CD14-positive monocyte (primary cell): ENCODE data around the gene UBE2J1. TPM values are rescaled to one million over a fixed set of nuclear protein-coding genes. Genes with fewer than 3 reads are reported as not detected.

Source experiments
- DNase-seq, 3 donors: peaks; one replicate each; pipeline ENCODE4 v3.0.0-alpha.2; 2011 to 2022
- H2AFZ ChIP-seq: 2 replicates; pipeline ENCODE4 v1.6.0; 2012; ENCODE audit warnings: mild to moderate bottlenecking, low read depth, low read length, inconsistent platforms; ENCODE audit not compliant: insufficient read depth, poor library complexity, severe bottlenecking
- H3K27ac ChIP-seq, 2 donors: 1 replicate in 1 of 2; 2 replicates in 1 of 2; pipeline ENCODE4 v1.5.1; 2012 to 2013; ENCODE audit warnings: low read length in 2 of 2, control low read depth in 1 of 2, inconsistent platforms in 1 of 2, low read depth in 1 of 2, mild to moderate bottlenecking in 1 of 2
- H3K27me3 ChIP-seq, 2 donors: one replicate each; pipeline versions ENCODE4 v1.6.0 to v1.6.1; 2011 to 2013; ENCODE audit warnings: low read length in 2 of 2; ENCODE audit not compliant: control insufficient read depth in 2 of 2, insufficient read depth in 2 of 2
- H3K36me3 ChIP-seq, 2 donors: replicated peaks in 1 of 2; 1 replicate in 1 of 2; 2 replicates in 1 of 2; pipeline versions ENCODE4 v1.5.1 to v1.6.1; 2012 to 2013; ENCODE audit warnings: low read length in 2 of 2, control low read depth in 1 of 2, inconsistent platforms in 1 of 2, mild to moderate bottlenecking in 1 of 2; ENCODE audit not compliant: insufficient read depth in 2 of 2, control insufficient read depth in 1 of 2
- H3K4me1 ChIP-seq, 2 donors: 1 replicate in 1 of 2; 2 replicates in 1 of 2; pipeline versions ENCODE4 v1.5.1 to v1.6.1; 2012 to 2013; ENCODE audit warnings: low read length in 2 of 2, control low read depth in 1 of 2, inconsistent platforms in 1 of 2, mild to moderate bottlenecking in 1 of 2, moderate library complexity in 1 of 2; ENCODE audit not compliant: insufficient read depth in 2 of 2, control insufficient read depth in 1 of 2
- H3K4me2 ChIP-seq: replicated peaks from 2 replicates; pipeline ENCODE3; 2012; ENCODE audit warnings: low read length, moderate library complexity, mild to moderate bottlenecking; ENCODE audit not compliant: poor library complexity, severe bottlenecking; ENCODE audit errors: extremely low read depth
- H3K4me3 ChIP-seq, 3 experiments: fragments of 200-600 bp in 1 of 3; sonication (generic) in 1 of 3; replicated peaks in 1 of 3; 1 replicate in 2 of 3; 2 replicates in 1 of 3; pipeline ENCODE4 v1.5.1; 2011 to 2013; ENCODE audit warnings: low read length in 3 of 3, mild to moderate bottlenecking in 3 of 3, control low read depth in 2 of 3, low read depth in 2 of 3, inconsistent platforms in 1 of 3, moderate library complexity in 1 of 3
- H3K79me2 ChIP-seq: 2 replicates; pipeline ENCODE4 v1.6.0; 2012; ENCODE audit warnings: mild to moderate bottlenecking, control low read depth, inconsistent platforms, low read length, moderate library complexity; ENCODE audit not compliant: insufficient read depth
- H3K9ac ChIP-seq: 2 replicates; pipeline ENCODE4 v1.6.0; 2017; ENCODE audit warnings: low read length, mild to moderate bottlenecking; ENCODE audit not compliant: insufficient read depth, poor library complexity, severe bottlenecking
- H3K9me3 ChIP-seq, 2 donors: replicated peaks in 1 of 2; 1 replicate in 1 of 2; 2 replicates in 1 of 2; pipeline versions ENCODE4 v1.5.1 to v1.6.1; 2012 to 2013; ENCODE audit warnings: low read length in 2 of 2, control low read depth in 1 of 2; ENCODE audit not compliant: control insufficient read depth in 1 of 2, insufficient read depth in 1 of 2
- H4K20me1 ChIP-seq: 2 replicates; pipeline ENCODE4 v1.6.0; 2012; ENCODE audit warnings: mild to moderate bottlenecking, low read length, control low read depth, moderate library complexity; ENCODE audit not compliant: insufficient read depth
- H3K27ac Mint-ChIP-seq, 7 donors: one replicate each; pipeline ENCODE4 v1.8.0; 2020; ENCODE audit warnings: mild to moderate bottlenecking in 7 of 7, mixed read lengths in 7 of 7, moderate library complexity in 6 of 7, inconsistent platforms in 2 of 7
- H3K27me3 Mint-ChIP-seq, 3 donors: one replicate each; pipeline ENCODE4 v1.8.0; 2021 to 2022; ENCODE audit warnings: low read depth in 3 of 3, mild to moderate bottlenecking in 3 of 3, mixed read lengths in 3 of 3, moderate library complexity in 3 of 3, inconsistent platforms in 1 of 3
- H3K36me3 Mint-ChIP-seq, 2 donors: one replicate each; pipeline ENCODE4 v1.8.0; 2020; ENCODE audit warnings: mixed read lengths in 2 of 2, inconsistent platforms in 1 of 2, mild to moderate bottlenecking in 1 of 2
- H3K4me1 Mint-ChIP-seq: one replicate; pipeline ENCODE4 v1.8.0; 2020; ENCODE audit warnings: mild to moderate bottlenecking, mixed read lengths
- H3K4me3 Mint-ChIP-seq, 2 donors: one replicate each; pipeline ENCODE4 v1.8.0; 2020; ENCODE audit warnings: mild to moderate bottlenecking in 2 of 2, mixed read lengths in 2 of 2, moderate library complexity in 1 of 2
- H3K9me3 Mint-ChIP-seq, 7 donors: one replicate each; pipeline ENCODE4 v1.8.0; 2020 to 2022; ENCODE audit warnings: mixed read lengths in 7 of 7, mild to moderate bottlenecking in 6 of 7, moderate library complexity in 6 of 7, inconsistent platforms in 2 of 7
- whole genome bisulfite sequencing: methylation state at CpG from one replicate; pipeline ENCODE4 v1.1.5; 2013; ENCODE audit warnings: missing lambda C conversion rate; ENCODE audit not compliant: insufficient coverage; 5-methylcytosine and 5-hydroxymethylcytosine counted together
- intact Hi-C, 2 donors: fragments of 100-400 bp; cut with micrococcal nuclease; formaldehyde crosslinking; loops; one replicate each; pipeline versions ENCODE4 v1.15.0 to v1.15.1; 2023
- polyA plus RNA-seq, 3 donors: library from polyadenylated mRNA; depleted of rRNA in 1 of 3; unstranded in 2 of 3; stranded (reverse) in 1 of 3; fragments of 300-500 nt in 2 of 3; fragments of >200 nt in 1 of 3; fragmentation: Illumina TruSeq in 2 of 3; gene quantifications; 1 replicate in 2 of 3; 2 replicates in 1 of 3; pipeline ENCODE4 v1.2.3, GENCODE V29; 2012 to 2021
- TF ChIP-seq, protein P1 (sequence below): fragments of 200-600 bp; IDR thresholded peaks from one replicate; pipeline ENCODE4 v1.8.0; 2022; ENCODE audit warnings: antibody characterized with exemption, mild to moderate bottlenecking

UBE2J1 gene
- polyA plus RNA-seq, 3 donors, result 44.8 to 80.5 (median 66.1) TPM

DNA sequence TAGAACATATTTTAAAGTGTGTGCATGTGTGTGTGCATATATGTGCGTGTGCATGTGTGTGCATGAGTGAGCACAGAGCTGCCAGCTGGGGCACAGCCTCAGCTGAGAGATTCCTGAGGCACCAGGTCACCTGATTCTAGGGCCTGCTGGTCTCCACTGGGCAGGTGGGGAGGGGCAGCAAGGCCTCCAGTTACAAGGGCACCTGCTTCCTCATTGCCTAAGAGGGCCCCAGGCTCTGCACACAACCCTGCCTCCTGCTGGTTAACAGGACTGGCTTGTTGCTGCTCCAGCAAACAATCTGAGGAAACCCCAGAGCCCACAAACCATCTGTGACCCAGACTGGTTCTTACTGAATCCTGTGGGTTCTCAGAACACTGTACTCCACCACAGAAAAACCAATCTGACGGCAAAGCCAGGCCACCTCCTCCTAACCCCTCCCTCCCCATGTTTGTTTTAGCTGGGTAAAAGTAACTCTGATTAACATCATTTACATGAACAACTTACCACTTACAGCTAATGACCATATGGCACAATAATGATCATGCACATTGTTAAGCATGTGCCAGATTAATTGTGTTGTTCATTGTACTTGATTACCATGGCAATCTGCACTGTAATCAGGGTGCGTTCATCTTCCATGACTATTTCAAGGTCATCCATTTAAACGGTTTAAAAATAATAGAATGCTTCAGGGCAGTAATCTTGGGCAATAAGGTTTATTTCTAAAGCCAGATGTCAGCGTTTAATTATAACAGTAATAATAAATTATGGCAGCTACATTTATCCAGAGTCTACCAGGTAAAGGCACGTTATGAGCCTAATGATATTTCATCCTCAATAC lies 23.1 kb upstream of the UBE2J1 start:
- DNase-seq, result peak; percentile 26 to 58 (median 31)
- Mint-ChIP-seq H3K4me3 (no peak overlapping the region), H3K27ac (peak overlapping the region in 5 of 7 donors; percentile 6 to 90 (median 68)), H3K4me1 (peaks cover 68% of the 10 kb centered on the region), H3K27me3 (no peaks in the 10 kb centered on the region), H3K9me3 (peaks cover 0 to 2% (median 0%) of the 10 kb centered on the region in 7 donors), H3K36me3 (peaks cover 3 to 8% of the 10 kb centered on the region in 2 donors)
- H3K79me2 ChIP-seq, result peaks cover 14% of the 10 kb centered on the region
- H3K4me1 ChIP-seq, result peaks cover 53 to 60% of the 10 kb centered on the region in 2 donors
- peak overlapping the region; percentile 51 for H2AFZ ChIP-seq
- WGBS, result no CpG with 5 or more reads among the region's 6 CpGs
- intact Hi-C loops, result no loop called here
- TF ChIP-seq, protein P1, sequence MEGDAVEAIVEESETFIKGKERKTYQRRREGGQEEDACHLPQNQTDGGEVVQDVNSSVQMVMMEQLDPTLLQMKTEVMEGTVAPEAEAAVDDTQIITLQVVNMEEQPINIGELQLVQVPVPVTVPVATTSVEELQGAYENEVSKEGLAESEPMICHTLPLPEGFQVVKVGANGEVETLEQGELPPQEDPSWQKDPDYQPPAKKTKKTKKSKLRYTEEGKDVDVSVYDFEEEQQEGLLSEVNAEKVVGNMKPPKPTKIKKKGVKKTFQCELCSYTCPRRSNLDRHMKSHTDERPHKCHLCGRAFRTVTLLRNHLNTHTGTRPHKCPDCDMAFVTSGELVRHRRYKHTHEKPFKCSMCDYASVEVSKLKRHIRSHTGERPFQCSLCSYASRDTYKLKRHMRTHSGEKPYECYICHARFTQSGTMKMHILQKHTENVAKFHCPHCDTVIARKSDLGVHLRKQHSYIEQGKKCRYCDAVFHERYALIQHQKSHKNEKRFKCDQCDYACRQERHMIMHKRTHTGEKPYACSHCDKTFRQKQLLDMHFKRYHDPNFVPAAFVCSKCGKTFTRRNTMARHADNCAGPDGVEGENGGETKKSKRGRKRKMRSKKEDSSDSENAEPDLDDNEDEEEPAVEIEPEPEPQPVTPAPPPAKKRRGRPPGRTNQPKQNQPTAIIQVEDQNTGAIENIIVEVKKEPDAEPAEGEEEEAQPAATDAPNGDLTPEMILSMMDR, result peak; percentile 50
- H3K4me2 ChIP-seq, result no peak overlapping the region
- H4K20me1 ChIP-seq, result no peaks in the 10 kb centered on the region
- peak overlapping the region; percentile 10 to 59 for H3K27ac ChIP-seq
- H3K9me3 ChIP-seq, result no peaks in the 10 kb centered on the region
- H3K27me3 ChIP-seq, result no peaks in the 10 kb centered on the region
- no peaks in the 10 kb centered on the region for H3K36me3 ChIP-seq
- no peak overlapping the region for H3K9ac ChIP-seq
- H3K4me3 ChIP-seq, result no peak overlapping the region

DNA sequence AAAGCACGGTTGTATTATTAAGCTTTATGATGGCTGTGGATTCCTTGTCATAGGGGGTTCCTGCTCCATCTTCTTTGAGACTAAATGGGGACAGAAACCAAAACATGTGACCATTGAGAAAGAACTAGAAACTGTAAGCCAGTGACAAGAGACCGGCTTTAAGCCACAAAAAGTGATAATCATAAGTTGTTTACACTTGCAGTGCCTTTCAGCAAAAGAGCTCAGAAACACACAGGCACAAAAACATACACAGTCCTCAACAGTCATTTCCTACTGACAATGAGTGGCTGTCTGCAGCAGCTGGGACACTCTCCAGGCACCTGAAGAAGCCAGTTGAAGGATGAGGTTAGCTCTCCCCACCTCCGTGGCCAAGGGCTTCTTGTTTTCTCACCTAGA lies 20.0 kb upstream of the UBE2J1 start:
- H3K4me2 ChIP-seq, result no peak overlapping the region
- Mint-ChIP-seq H3K9me3 (no peaks in the 10 kb centered on the region), H3K27me3 (no peaks in the 10 kb centered on the region), H3K4me1 (peaks cover 40% of the 10 kb centered on the region), H3K4me3 (no peak overlapping the region), H3K36me3 (peaks cover 12 to 17% of the 10 kb centered on the region in 2 donors), H3K27ac (peak overlapping the region in 1 of 7 donors; percentile 37)
- H3K27ac ChIP-seq, result peak overlapping the region in 1 of 2 donors; percentile 24
- no peak overlapping the region for H3K4me3 ChIP-seq
- peak overlapping the region; percentile 39 for H2AFZ ChIP-seq
- no peaks in the 10 kb centered on the region for H3K27me3 ChIP-seq
- intact Hi-C loops, result loop anchor here in 1 of 2 donors (5.0 kb wide), 2 partner anchors 40 to 240 kb away; partner anchors contain the start of gene RRAGD
- no peak for DNase-seq
- H3K4me1 ChIP-seq, result peaks cover 22 to 29% of the 10 kb centered on the region in 2 donors
- TF ChIP-seq, protein P1, result no peak
- H4K20me1 ChIP-seq, result no peaks in the 10 kb centered on the region
- H3K79me2 ChIP-seq, result no peaks in the 10 kb centered on the region
- no peaks in the 10 kb centered on the region for H3K9me3 ChIP-seq
- WGBS, result 20% methylated on average over 1 of the region's 3 CpGs
- H3K9ac ChIP-seq, result no peak overlapping the region
- H3K36me3 ChIP-seq, result no peaks in the 10 kb centered on the region
